GM12875 (cell line): ENCODE measurements around the gene PTPRM.

Experiments
- H3K4me3 ChIP-seq: one replicate; pipeline ENCODE4 v1.5.1; 2011; ENCODE audit warnings: low read depth, low read length, control low read depth
- TF ChIP-seq, protein P1 (sequence below): IDR thresholded peaks from 2 replicates; pipeline ENCODE4 v1.5.1; 2011; ENCODE audit warnings: low read depth, mild to moderate bottlenecking, control low read depth, inconsistent platforms, low read length, moderate library complexity, borderline replicate concordance; ENCODE audit not compliant: insufficient read depth

Gene PTPRM

GRCh38 chr18:7605705-7606104 lies 38.6 kb downstream of the PTPRM start:
- H3K4me3 ChIP-seq: no peak overlapping the region
- TF ChIP-seq, protein P1, sequence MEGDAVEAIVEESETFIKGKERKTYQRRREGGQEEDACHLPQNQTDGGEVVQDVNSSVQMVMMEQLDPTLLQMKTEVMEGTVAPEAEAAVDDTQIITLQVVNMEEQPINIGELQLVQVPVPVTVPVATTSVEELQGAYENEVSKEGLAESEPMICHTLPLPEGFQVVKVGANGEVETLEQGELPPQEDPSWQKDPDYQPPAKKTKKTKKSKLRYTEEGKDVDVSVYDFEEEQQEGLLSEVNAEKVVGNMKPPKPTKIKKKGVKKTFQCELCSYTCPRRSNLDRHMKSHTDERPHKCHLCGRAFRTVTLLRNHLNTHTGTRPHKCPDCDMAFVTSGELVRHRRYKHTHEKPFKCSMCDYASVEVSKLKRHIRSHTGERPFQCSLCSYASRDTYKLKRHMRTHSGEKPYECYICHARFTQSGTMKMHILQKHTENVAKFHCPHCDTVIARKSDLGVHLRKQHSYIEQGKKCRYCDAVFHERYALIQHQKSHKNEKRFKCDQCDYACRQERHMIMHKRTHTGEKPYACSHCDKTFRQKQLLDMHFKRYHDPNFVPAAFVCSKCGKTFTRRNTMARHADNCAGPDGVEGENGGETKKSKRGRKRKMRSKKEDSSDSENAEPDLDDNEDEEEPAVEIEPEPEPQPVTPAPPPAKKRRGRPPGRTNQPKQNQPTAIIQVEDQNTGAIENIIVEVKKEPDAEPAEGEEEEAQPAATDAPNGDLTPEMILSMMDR: no peak

GRCh38 chr18:7607540-7608173 lies 40.5 kb downstream of the PTPRM start:
- no peak overlapping the region for H3K4me3 ChIP-seq
- TF ChIP-seq, protein P1: no peak

DNA sequence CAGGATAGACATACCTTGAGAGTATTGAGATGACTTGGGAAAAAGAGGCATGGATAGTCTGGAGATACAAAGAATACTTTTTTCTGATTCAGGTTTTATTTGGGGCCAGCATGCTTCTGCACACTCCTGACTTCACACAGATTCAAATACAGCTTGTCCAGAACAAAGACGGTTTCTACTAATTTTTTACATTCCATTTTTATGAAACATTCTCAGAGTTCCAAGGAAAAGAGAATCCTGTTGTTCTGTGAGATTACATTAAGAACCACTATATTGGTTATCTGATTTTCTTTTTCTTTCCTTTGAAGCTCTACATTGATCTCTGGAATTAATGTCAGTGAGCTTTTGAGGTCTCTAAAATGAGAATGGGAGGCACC lies 41.0 kb downstream of the PTPRM start:
- TF ChIP-seq, protein P1: no peak
- H3K4me3 ChIP-seq: no peak overlapping the region

GRCh38 chr18:7608781-7609201 lies 41.7 kb downstream of the PTPRM start:
- H3K4me3 ChIP-seq: no peak overlapping the region
- TF ChIP-seq, protein P1: no peak

DNA sequence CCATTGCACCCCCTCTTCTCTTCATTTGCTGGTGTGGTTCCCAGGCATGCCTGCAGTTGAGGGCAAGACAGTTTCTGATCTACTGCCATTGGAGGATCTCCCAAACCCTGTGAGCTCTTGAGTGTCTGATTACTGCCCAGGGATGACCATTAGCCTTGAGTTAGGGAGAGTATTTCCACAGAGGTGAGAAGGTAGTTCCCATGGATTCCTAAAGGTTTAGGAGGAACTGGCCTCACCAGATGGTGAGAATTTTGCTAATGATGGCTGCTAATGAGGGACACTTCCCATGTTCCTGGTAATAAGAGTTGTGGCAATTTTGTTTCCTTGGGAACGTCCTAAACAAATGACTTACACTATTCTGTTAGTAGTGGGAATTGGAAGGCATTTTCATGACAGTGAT lies 42.5 kb downstream of the PTPRM start:
- TF ChIP-seq, protein P1: no peak
- H3K4me3 ChIP-seq: no peak overlapping the region

DNA sequence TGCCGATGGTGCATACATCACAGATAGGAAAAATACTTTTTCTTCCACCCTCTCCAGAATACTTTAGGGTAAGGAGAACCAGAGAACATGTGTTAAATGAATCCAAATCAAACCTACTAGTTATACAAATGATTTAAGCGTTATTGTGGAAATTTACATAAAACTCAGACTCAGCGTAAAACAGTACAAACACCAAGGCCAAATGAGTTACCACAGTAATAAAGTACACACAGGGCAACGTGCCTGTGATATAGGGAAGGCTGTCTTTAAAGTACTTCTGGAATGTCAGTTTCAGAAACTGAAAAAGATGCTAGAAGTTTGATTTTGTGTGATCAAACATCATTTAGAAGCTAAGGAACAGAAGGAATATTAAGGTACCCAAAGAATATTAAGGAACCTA lies 46.9 kb downstream of the PTPRM start:
- H3K4me3 ChIP-seq: no peak overlapping the region

DNA sequence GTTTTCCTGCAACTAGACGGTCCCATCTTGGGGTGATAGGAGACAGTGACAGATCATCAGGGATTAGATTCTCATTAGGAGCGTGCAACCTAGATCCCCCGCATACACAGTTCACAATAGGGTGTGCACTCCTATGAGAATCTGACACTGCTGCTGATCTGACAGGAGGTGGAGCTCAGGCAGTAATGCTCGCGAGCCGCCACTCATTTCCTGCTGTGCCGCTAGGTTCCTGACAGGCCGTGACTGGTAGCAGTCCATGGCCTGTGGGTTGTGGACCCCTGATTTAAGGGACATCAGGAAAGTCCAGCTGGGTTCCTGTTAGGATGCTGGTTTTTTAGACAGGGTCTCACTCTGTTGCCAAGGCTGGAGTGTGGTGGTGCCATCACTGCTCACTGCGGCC lies 48.7 kb downstream of the PTPRM start:
- no peak overlapping the region for H3K4me3 ChIP-seq
- TF ChIP-seq, protein P1: no peak

More for the DNA sequence above, 46.9 kb downstream of the PTPRM start:
- TF ChIP-seq, protein P1: no peak
